SK-N-SH (cell line): Measurements from ENCODE around the gene RASGRP2. TPM values are rescaled to one million over a fixed set of nuclear protein-coding genes. Genes with fewer than 3 reads are reported as not detected.

Experiments
- CTCF ChIA-PET: fragments of 300-600, 350-600 bp; formaldehyde crosslinking; extraction: SDS; loops from one replicate; lab custom pipeline; 2021; lab: Yijun Ruan, JAX
- POLR2A ChIA-PET: fragments of 350-600 bp; sonication (Branson Sonifier 250); formaldehyde crosslinking; extraction: SDS; loops from one replicate; lab custom pipeline; 2020; ENCODE audit warnings: antibody characterized with exemption, inconsistent platforms; lab: Yijun Ruan, JAX
- DNase-seq: peaks from one replicate; pipeline ENCODE4 v3.0.0; 2012
- H2AFZ ChIP-seq: fragments of 200-600 bp; sonication (generic); 2 replicates; pipeline ENCODE4 v1.8.1; 2016; ENCODE audit warnings: antibody characterized with exemption, mild to moderate bottlenecking, low read depth
- H3F3A ChIP-seq: fragments of 200-600 bp; sonication (generic); replicated peaks from 2 replicates; pipeline ENCODE3; 2016; ENCODE audit warnings: antibody characterized with exemption, mild to moderate bottlenecking; ENCODE audit not compliant: insufficient read depth
- H3K27ac ChIP-seq, 2 experiments: fragments of 200-500 bp in 1 of 2; fragments of 200-600 bp in 1 of 2; sonication (Bioruptor generic) in 1 of 2; sonication (generic), shearing (Covaris generic) in 1 of 2; 2 replicates each; pipeline versions ENCODE4 v1.5.1 to v1.6.1; 2014 to 2016; ENCODE audit warnings: low read depth in 2 of 2, inconsistent platforms in 1 of 2, low read length in 1 of 2, mild to moderate bottlenecking in 1 of 2, mixed read lengths in 1 of 2
- H3K27me3 ChIP-seq: fragments of 200-600 bp; sonication (generic), shearing (Covaris generic); 2 replicates; pipeline ENCODE4 v1.6.1; 2016; ENCODE audit warnings: mixed run types; ENCODE audit not compliant: insufficient read depth
- H3K36me3 ChIP-seq, 2 experiments: fragments of 200-500 bp in 1 of 2; fragments of 200-600 bp in 1 of 2; sonication (Bioruptor generic) in 1 of 2; sonication (generic) in 1 of 2; replicated peaks in 1 of 2; 2 replicates each; pipeline versions ENCODE3 to v1.5.1; 2014 to 2016; ENCODE audit warnings: low read length in 1 of 2, mild to moderate bottlenecking in 1 of 2; ENCODE audit not compliant: insufficient read depth in 2 of 2, control insufficient read depth in 1 of 2
- H3K4me1 ChIP-seq, 2 experiments: fragments of 200-500 bp in 1 of 2; fragments of 200-600 bp in 1 of 2; sonication (Bioruptor generic) in 1 of 2; sonication (generic), shearing (Covaris generic) in 1 of 2; 2 replicates each; pipeline versions ENCODE4 v1.5.1 to v1.6.1; 2014 to 2016; ENCODE audit warnings: low read depth in 1 of 2, low read length in 1 of 2, mixed run types in 1 of 2; ENCODE audit not compliant: insufficient read depth in 2 of 2, control insufficient read depth in 1 of 2
- H3K4me2 ChIP-seq: fragments of 200-600 bp; sonication (generic), shearing (Covaris generic); 2 replicates; pipeline ENCODE4 v1.6.1; 2017; ENCODE audit warnings: mixed run types
- H3K4me3 ChIP-seq, 2 experiments: fragments of 200-500 bp in 1 of 2; fragments of 200-600 bp in 1 of 2; sonication (Bioruptor generic) in 1 of 2; sonication (generic), shearing (Covaris generic) in 1 of 2; 2 replicates each; pipeline versions ENCODE4 v1.5.1 to v1.8.1; 2014 to 2016; ENCODE audit warnings: low read depth in 2 of 2, inconsistent platforms in 1 of 2, low read length in 1 of 2, mild to moderate bottlenecking in 1 of 2, mixed read lengths in 1 of 2, moderate library complexity in 1 of 2
- H3K79me2 ChIP-seq: fragments of 200-600 bp; sonication (generic); 2 replicates; pipeline ENCODE4 v1.8.1; 2017; ENCODE audit warnings: mild to moderate bottlenecking; ENCODE audit not compliant: insufficient read depth
- H3K9ac ChIP-seq: fragments of 200-600 bp; sonication (generic); 2 replicates; pipeline ENCODE4 v1.6.1; 2017; ENCODE audit warnings: mixed run types
- H3K9me2 ChIP-seq: fragments of 200-600 bp; sonication (generic); 2 replicates; pipeline ENCODE4 v1.6.1; 2017; ENCODE audit warnings: mixed run types
- H3K9me3 ChIP-seq: fragments of 200-600 bp; sonication (generic); 2 replicates; pipeline ENCODE4 v1.6.1; 2017; ENCODE audit warnings: mixed run types, mild to moderate bottlenecking, moderate library complexity
- H4K20me1 ChIP-seq: fragments of 200-600 bp; sonication (generic); 2 replicates; pipeline ENCODE4 v1.6.1; 2017; ENCODE audit warnings: mild to moderate bottlenecking, mixed run types; ENCODE audit not compliant: insufficient read depth
- EZH2phosphoT487 ChIP-seq: fragments of 200-600 bp; sonication (generic); IDR thresholded peaks from 2 replicates; pipeline ENCODE4 v1.6.1; 2017; ENCODE audit warnings: low read depth, mixed run types, mild to moderate bottlenecking, antibody characterized with exemption, moderate library complexity, borderline replicate concordance
- FOXJ3 ChIP-seq: sonication (generic); formaldehyde crosslinking; IDR thresholded peaks from 2 replicates; pipeline ENCODE4 v1.5.1; 2020; ENCODE audit warnings: mild to moderate bottlenecking, missing genetic modification reagents
- FOXM1 ChIP-seq: IDR thresholded peaks from 2 replicates; pipeline ENCODE4 v1.4.0; 2012; ENCODE audit warnings: low read depth, mild to moderate bottlenecking
- JUND ChIP-seq: IDR thresholded peaks from 2 replicates; pipeline ENCODE4 v1.4.0; 2012
- MEF2A ChIP-seq: IDR thresholded peaks from 2 replicates; pipeline ENCODE4 v1.4.0; 2012; ENCODE audit warnings: low read depth, borderline replicate concordance
- NFIC ChIP-seq: IDR thresholded peaks from 2 replicates; pipeline ENCODE4 v1.4.0; 2012; ENCODE audit warnings: borderline replicate concordance
- NRF1 ChIP-seq: IDR thresholded peaks from 2 replicates; pipeline ENCODE4 v1.6.1; 2012; ENCODE audit warnings: low read depth, mild to moderate bottlenecking, low read length
- POLR2AphosphoS5 ChIP-seq: IDR thresholded peaks from 2 replicates; pipeline ENCODE4 v1.6.1; 2012; ENCODE audit warnings: low read depth, low read length
- RCOR1 ChIP-seq: fragments of 150-350 bp; IDR thresholded peaks from 2 replicates; pipeline ENCODE4 v1.6.1; 2017; ENCODE audit warnings: antibody characterized with exemption, low read length
- RFX5 ChIP-seq: IDR thresholded peaks from 2 replicates; pipeline ENCODE4 v1.6.1; 2012; ENCODE audit warnings: mild to moderate bottlenecking, improper control_type of control experiment, low read length
- RXRA ChIP-seq: IDR thresholded peaks from 2 replicates; pipeline ENCODE4 v1.4.0; 2012; ENCODE audit warnings: low read depth, mild to moderate bottlenecking, borderline replicate concordance
- SMC3 ChIP-seq: IDR thresholded peaks from 2 replicates; pipeline ENCODE4 v1.6.1; 2012; ENCODE audit warnings: low read depth, low read length, improper control_type of control experiment
- USF1 ChIP-seq: IDR thresholded peaks from 2 replicates; pipeline ENCODE4 v1.4.0; 2012; ENCODE audit warnings: low read depth, borderline replicate concordance
- YY1 ChIP-seq: IDR thresholded peaks from 2 replicates; pipeline ENCODE4 v1.4.0; 2012; ENCODE audit warnings: low read depth, mild to moderate bottlenecking
- WGBS: methylation state at CpG from one replicate; pipeline ENCODE4 v1.1.6; 2017; ENCODE audit warnings: low lambda C conversion rate; 5-methylcytosine and 5-hydroxymethylcytosine counted together
- polyA plus RNA-seq, 3 experiments: library from polyadenylated mRNA; depleted of rRNA; stranded (reverse); fragments of >200 nt; gene quantifications; 2 replicates each; pipeline ENCODE4 v1.2.3, GENCODE V29; 2012
- TF ChIP-seq, protein P1 (sequence below): fragments of 200-600 bp; sonication (generic); IDR thresholded peaks from 2 replicates; pipeline ENCODE4 v1.6.1; 2017; ENCODE audit warnings: antibody characterized with exemption, mild to moderate bottlenecking, moderate library complexity
- TF ChIP-seq, protein P2 (sequence below): fragments of 150-350 bp; IDR thresholded peaks from 2 replicates; pipeline ENCODE4 v1.6.1; 2017; ENCODE audit warnings: antibody characterized with exemption, low read length, low read depth, borderline replicate concordance

The RASGRP2 gene
- polyA plus RNA-seq, 1 of the 3 experiments (the other 2 are of a cell fraction) = 1.6 TPM

DNA sequence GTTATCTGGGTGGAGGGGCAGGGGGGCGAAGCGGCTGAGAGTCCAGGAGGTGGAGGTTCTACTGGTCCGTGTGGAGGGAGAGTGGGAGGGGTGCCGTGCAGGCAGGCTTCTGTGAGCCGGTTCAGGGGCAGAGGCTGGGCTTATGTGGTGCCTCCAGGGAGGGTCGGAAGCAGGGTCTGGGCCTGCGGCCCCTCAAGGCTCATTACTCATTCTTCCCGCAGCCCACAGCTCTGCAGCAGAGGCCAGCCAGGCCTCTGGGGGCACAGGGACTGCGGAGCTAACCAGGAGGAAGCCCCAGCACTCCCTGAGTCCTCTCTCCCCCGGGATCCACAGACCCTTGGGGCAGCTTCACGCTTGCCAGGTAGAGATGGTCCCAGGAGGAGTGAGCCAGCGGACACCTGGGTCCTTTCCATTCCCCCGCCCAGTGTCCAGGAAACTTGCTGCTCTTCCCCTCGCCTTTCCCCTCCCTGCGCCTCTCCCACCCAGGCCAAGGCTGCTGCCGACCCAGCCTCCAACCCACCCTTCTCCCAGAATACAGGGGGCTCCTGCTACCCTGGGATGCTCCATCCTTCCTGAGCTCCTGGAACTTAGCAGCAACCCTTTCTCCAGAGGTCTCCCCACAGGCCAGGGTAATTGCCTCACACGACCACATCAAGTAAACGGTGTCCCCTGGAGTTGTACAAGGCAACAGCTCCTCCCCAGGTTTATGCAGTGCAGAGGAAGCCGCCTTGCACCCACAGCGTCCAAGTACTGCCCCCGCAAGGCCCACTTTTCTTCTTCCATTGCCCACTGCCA is 27.3 kb downstream of the RASGRP2 start:
- no peaks in the 10 kb centered on the region for H3K79me2 ChIP-seq
- ChIA-PET POLR2A (interaction anchor here (1.0 kb wide), 1 partner anchor 13 kb away, joined by 3 read pairs; no protein-coding TSS in a partner anchor), CTCF (interaction anchor here (0.7 to 7.1 kb wide), 19 partner anchors 8 to 268 kb away, joined by 3 to 68 read pairs (median 5); partner anchors contain the start of gene RASGRP2)

DNA sequence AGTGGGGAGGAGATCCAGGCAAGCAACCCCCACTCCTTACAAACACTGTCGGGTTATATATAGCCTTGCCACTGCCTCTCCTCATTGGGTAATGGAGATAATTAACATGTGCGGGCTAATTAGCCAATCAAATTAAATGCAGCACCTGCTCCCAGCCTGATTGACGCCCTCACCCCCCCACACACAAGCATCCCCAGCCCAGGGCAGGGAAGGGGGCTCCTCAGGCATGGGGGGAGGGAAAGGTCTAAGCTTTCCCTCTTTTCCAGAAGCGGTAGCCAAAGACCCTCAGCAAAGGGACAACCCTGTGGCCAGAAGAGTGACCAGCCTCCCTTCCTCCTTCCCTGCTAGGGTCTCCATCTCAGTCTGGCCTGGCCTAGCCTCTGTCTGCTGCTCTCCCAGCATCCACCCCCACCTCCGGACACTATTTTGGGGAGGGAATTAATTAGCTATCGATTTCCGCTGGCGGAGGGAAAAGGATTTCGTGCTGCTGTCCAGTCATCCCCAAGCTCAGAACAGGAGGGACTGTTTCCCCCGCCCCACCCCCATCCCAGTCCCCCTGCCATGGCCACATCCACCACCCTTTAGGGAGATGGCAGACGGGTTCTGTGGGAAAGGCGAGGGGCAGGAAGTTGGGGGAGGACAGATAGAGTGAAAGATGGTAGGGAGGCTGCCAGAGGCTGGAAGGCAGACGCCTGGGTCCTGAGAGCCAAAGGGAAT is 28.0 kb downstream of the RASGRP2 start:
- H2AFZ ChIP-seq = no peak overlapping the region
- H3K9me3 ChIP-seq = no peaks in the 10 kb centered on the region
- CTCF ChIA-PET = interaction anchor here (0.8 to 7.1 kb wide), 13 partner anchors 10 to 152 kb away, joined by 3 to 68 read pairs (median 4); no protein-coding TSS in a partner anchor
- TF ChIP-seq MEF2A (no peak), NRF1 (no peak), NFIC (no peak), EZH2phosphoT487 (no peak), FOXM1 (no peak), RXRA (no peak), RCOR1 (no peak), JUND (no peak), YY1 (no peak), SMC3 (no peak), FOXJ3 (CRISPR knock-in tag) (no peak)
- TF ChIP-seq, protein P1, sequence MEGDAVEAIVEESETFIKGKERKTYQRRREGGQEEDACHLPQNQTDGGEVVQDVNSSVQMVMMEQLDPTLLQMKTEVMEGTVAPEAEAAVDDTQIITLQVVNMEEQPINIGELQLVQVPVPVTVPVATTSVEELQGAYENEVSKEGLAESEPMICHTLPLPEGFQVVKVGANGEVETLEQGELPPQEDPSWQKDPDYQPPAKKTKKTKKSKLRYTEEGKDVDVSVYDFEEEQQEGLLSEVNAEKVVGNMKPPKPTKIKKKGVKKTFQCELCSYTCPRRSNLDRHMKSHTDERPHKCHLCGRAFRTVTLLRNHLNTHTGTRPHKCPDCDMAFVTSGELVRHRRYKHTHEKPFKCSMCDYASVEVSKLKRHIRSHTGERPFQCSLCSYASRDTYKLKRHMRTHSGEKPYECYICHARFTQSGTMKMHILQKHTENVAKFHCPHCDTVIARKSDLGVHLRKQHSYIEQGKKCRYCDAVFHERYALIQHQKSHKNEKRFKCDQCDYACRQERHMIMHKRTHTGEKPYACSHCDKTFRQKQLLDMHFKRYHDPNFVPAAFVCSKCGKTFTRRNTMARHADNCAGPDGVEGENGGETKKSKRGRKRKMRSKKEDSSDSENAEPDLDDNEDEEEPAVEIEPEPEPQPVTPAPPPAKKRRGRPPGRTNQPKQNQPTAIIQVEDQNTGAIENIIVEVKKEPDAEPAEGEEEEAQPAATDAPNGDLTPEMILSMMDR = no peak
- peak overlapping the region in 1 of 2 experiments; percentile 71; a peak in 2 of 4 replicates for H3K27ac ChIP-seq
- H3K36me3 ChIP-seq = no peaks in the 10 kb centered on the region
- no peaks in the 10 kb centered on the region for H3K9me2 ChIP-seq
- H3F3A ChIP-seq = peaks cover 3% of the 10 kb centered on the region
- H3K4me2 ChIP-seq = no peak overlapping the region
- no peak overlapping the region for H3K9ac ChIP-seq
- POLR2A ChIA-PET = interaction anchor here (1.0 kb wide), 1 partner anchor 12 kb away, joined by 3 read pairs; no protein-coding TSS in a partner anchor
- H4K20me1 ChIP-seq = no peaks in the 10 kb centered on the region
- WGBS = 57% methylated on average over 12 of the region's 13 CpGs
- no peak for DNase-seq
- H3K4me1 ChIP-seq = peaks cover 0 to 35% of the 10 kb centered on the region in 2 experiments; a peak in 1 of 4 replicates
- H3K27me3 ChIP-seq = peaks cover 13% of the 10 kb centered on the region; the same call in 1 of the 2 replicates
- no peaks in the 10 kb centered on the region for H3K79me2 ChIP-seq
- H3K4me3 ChIP-seq = no peak overlapping the region

More for the DNA sequence above, 27.3 kb downstream of the RASGRP2 start:
- 43% methylated on average over 12 of the region's 21 CpGs for WGBS
- no peak overlapping the region for H3K4me3 ChIP-seq
- no peak overlapping the region for H2AFZ ChIP-seq
- DNase-seq = peak; percentile 77
- H3K9me2 ChIP-seq = no peaks in the 10 kb centered on the region
- H3K9ac ChIP-seq = no peak overlapping the region
- no peaks in the 10 kb centered on the region for H3K9me3 ChIP-seq
- TF ChIP-seq RFX5 (no peak), USF1 (no peak), MEF2A (no peak), POLR2AphosphoS5 (no peak)
- TF ChIP-seq, protein P1 = no peak
- TF ChIP-seq, protein P2, sequence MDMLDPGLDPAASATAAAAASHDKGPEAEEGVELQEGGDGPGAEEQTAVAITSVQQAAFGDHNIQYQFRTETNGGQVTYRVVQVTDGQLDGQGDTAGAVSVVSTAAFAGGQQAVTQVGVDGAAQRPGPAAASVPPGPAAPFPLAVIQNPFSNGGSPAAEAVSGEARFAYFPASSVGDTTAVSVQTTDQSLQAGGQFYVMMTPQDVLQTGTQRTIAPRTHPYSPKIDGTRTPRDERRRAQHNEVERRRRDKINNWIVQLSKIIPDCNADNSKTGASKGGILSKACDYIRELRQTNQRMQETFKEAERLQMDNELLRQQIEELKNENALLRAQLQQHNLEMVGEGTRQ = no peak
- H3F3A ChIP-seq = peaks cover 3% of the 10 kb centered on the region
- H3K36me3 ChIP-seq = no peaks in the 10 kb centered on the region
- no peak overlapping the region for H3K4me2 ChIP-seq
- peaks cover 13% of the 10 kb centered on the region for H3K27me3 ChIP-seq
- H4K20me1 ChIP-seq = no peaks in the 10 kb centered on the region
- H3K27ac ChIP-seq = peak overlapping the region in 1 of 2 experiments; percentile 71; a peak in 2 of 4 replicates
- peaks cover 0 to 39% of the 10 kb centered on the region in 2 experiments; a peak in 1 of 4 replicates for H3K4me1 ChIP-seq
